ENCODE data around the gene TNNT3. TPM values are rescaled to one million over a fixed set of nuclear protein-coding genes. Genes with fewer than 3 reads are reported as not detected.

TNNT3 gene
- total RNA-seq, 1 donor from 2014 or later, result 2.6 TPM

DNA sequence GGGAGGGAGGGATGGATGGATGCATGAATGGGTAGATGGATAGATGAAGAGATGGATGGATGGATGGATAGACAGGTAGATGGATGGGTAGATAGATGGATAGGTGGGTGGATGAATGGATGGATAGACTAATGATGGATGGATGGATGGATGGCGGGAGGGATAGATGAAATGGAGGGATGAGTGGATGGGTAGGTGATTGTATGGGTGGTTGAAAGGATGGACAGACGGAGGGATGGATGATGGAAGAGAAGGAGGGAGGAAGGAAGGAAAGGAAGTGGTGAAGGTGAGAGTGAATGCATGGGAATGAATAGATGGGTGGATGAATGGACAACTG, 3.7 kb upstream of the TNNT3 start:
- H3K9me3 Mint-ChIP-seq (ENCODE audit: unreplicated experiment), result no peaks in the 10 kb centered on the region
- H3K27me3 Mint-ChIP-seq (ENCODE audit: unreplicated experiment), result peaks cover 12% of the 10 kb centered on the region
- no peak overlapping the region for H3K27ac Mint-ChIP-seq (ENCODE audit: unreplicated experiment)
- no peak for TF ChIP-seq CTCF (IDR thresholded peaks at IDR 0.05)
- H3K4me1 Mint-ChIP-seq (ENCODE audit: unreplicated experiment), result peaks cover 5% of the 10 kb centered on the region
- no peak overlapping the region for H3K4me3 Mint-ChIP-seq (ENCODE audit: unreplicated experiment)
- DNase-seq (ENCODE audit: extremely low spot score, unreplicated experiment), result no peak
- H3K36me3 Mint-ChIP-seq (ENCODE audit: unreplicated experiment), result no peaks in the 10 kb centered on the region

- no peak for TF ChIP-seq CTCF (IDR thresholded peaks at IDR 0.05)
- Mint-ChIP-seq H3K36me3 (ENCODE audit: unreplicated experiment) (no peaks in the 10 kb centered on the region), H3K27ac (ENCODE audit: unreplicated experiment) (no peak overlapping the region), H3K4me3 (ENCODE audit: unreplicated experiment) (no peak overlapping the region), H3K27me3 (ENCODE audit: unreplicated experiment) (peaks cover 9% of the 10 kb centered on the region), H3K4me1 (ENCODE audit: unreplicated experiment) (peaks cover 5% of the 10 kb centered on the region), H3K9me3 (ENCODE audit: unreplicated experiment) (no peaks in the 10 kb centered on the region)
- no peak for DNase-seq (ENCODE audit: extremely low spot score, unreplicated experiment)
Measured at GRCh38 chr11:1916132-1916985, 3.1 kb upstream of the TNNT3 start.

DNA sequence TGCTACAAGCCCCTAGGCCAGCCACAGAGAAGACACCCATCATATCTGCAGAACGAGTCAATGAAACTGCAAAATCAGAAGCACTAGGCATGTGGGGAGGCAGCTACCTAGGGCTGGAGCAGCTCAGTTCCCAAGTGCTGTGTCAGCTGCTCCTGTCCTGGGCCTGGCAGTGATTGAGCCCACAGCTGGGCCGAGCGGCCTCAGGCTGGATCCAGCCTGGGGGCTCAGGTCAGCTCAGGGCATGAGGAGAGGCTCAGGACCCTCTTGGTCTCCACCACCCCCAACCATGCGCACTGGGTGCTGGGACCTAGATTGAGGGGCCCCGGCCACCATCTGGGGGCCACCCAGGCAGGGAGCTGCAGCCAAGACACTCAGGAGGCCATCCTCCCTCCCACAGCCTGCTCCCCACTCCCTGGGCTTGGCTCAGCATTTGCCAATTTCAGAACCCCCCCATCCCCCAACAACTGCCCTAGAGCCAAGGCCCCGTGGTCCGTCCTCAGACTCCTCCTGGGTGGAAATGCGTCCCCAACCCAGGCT, 2.4 kb upstream of the TNNT3 start:
- no peak overlapping the region for H3K4me3 Mint-ChIP-seq (ENCODE audit: unreplicated experiment)
- peaks cover 9% of the 10 kb centered on the region for H3K4me1 Mint-ChIP-seq (ENCODE audit: unreplicated experiment)
- H3K27ac Mint-ChIP-seq (ENCODE audit: unreplicated experiment), result no peak overlapping the region
- H3K36me3 Mint-ChIP-seq (ENCODE audit: unreplicated experiment), result no peaks in the 10 kb centered on the region
- no peak for DNase-seq (ENCODE audit: extremely low spot score, unreplicated experiment)
- peaks cover 8% of the 10 kb centered on the region for H3K27me3 Mint-ChIP-seq (ENCODE audit: unreplicated experiment)
- H3K9me3 Mint-ChIP-seq (ENCODE audit: unreplicated experiment), result no peaks in the 10 kb centered on the region
- TF ChIP-seq CTCF (IDR thresholded peaks at IDR 0.05), result no peak

DNA sequence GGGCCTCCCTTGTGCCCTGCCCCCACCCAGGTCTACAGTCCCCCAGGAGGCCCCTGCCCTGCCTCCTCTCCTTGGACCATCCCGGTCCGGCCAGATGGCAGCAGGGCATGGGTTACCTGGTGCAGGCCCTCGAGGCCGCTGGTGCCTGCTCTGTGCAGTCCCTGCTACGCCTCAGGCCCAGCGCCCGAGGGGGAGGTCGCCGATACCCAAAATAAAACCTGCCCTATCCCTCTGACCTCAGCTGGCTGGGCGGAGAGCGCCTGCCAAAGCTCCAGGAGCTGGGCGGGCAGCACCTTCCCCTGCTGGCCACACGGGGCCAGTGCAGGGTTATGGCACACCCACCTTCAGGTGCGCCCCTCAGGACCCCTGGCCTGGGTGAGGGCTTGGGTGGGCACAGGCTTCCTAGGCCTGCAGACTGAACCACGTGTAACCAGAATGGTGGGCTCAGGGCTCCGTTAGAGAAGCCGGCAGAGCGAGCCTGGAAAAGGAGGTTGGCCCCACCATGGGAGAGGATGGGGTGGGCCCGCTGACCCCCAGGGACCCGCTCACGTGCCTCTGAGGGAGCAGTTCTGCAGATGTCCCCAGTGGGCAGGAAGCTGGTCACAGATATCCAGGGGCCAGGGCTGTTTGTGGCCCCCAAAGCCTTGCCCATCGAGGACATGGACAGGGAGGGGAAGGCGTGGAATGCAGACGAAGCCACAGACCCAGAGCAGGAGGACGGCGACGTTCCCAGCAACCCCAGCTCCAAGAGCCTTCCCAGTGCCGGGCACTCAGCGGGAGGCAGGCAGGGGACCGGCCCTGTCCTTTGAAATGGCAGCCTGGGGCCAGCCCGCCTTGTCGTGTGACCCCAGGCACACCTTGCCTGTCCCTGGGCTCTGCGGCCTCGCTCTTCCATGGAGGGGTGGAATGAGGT, 1.7 kb upstream of the TNNT3 start:
- no peak overlapping the region for H3K27ac Mint-ChIP-seq (ENCODE audit: unreplicated experiment)
- no peaks in the 10 kb centered on the region for H3K9me3 Mint-ChIP-seq (ENCODE audit: unreplicated experiment)
- no peak overlapping the region for H3K4me3 Mint-ChIP-seq (ENCODE audit: unreplicated experiment)
- no peak for DNase-seq (ENCODE audit: extremely low spot score, unreplicated experiment)
- H3K27me3 Mint-ChIP-seq (ENCODE audit: unreplicated experiment), result peaks cover 6% of the 10 kb centered on the region
- H3K4me1 Mint-ChIP-seq (ENCODE audit: unreplicated experiment), result peaks cover 10% of the 10 kb centered on the region
- H3K36me3 Mint-ChIP-seq (ENCODE audit: unreplicated experiment), result no peaks in the 10 kb centered on the region
- TF ChIP-seq CTCF (IDR thresholded peaks at IDR 0.05), result peak; percentile 43
